GM12891 (cell line): ENCODE data around the gene LHFPL6.

ENCODE experiments used
- POLR2A ChIP-seq: IDR thresholded peaks from 2 replicates; pipeline ENCODE4 v1.6.1; 2011; ENCODE audit warnings: low read depth, low read length, control low read depth
- POLR2AphosphoS5 ChIP-seq: IDR thresholded peaks from 2 replicates; pipeline ENCODE4 v1.6.1; 2011; ENCODE audit warnings: low read depth, low read length, control low read depth
- SPI1 ChIP-seq: IDR thresholded peaks from 2 replicates; pipeline ENCODE4 v1.6.1; 2011; ENCODE audit warnings: low read depth, low read length, control low read depth

GRCh38 chr13:39603424-39603947 lies 493 bp upstream of the LHFPL6 start:
- no peak for TF ChIP-seq POLR2A
- no peak for TF ChIP-seq POLR2AphosphoS5
- TF ChIP-seq SPI1 = no peak
